Occipital lobe (tissue), 2 donors: Measurements from ENCODE around the gene SEMA3A. TPM values are rescaled to one million over a fixed set of nuclear protein-coding genes. Genes with fewer than 3 reads are reported as not detected.
"Not testable (repeated sequence)": the region's sequence is repeated elsewhere in the genome, so short reads cannot be mapped to it uniquely, and the experiment has no call there.

Experiments
- DNase-seq: peaks from one replicate; lab custom pipeline; 2025; lab: John Stamatoyannopoulos, UW
- total RNA-seq: library from RNA; depleted of rRNA; stranded (reverse); fragments of >200 nt; gene quantifications from one replicate; pipeline ENCODE4 v1.2.3, GENCODE V29; 2014

SEMA3A gene
- total RNA-seq, 1 donor from 2014 or later: 46.8 TPM

DNA sequence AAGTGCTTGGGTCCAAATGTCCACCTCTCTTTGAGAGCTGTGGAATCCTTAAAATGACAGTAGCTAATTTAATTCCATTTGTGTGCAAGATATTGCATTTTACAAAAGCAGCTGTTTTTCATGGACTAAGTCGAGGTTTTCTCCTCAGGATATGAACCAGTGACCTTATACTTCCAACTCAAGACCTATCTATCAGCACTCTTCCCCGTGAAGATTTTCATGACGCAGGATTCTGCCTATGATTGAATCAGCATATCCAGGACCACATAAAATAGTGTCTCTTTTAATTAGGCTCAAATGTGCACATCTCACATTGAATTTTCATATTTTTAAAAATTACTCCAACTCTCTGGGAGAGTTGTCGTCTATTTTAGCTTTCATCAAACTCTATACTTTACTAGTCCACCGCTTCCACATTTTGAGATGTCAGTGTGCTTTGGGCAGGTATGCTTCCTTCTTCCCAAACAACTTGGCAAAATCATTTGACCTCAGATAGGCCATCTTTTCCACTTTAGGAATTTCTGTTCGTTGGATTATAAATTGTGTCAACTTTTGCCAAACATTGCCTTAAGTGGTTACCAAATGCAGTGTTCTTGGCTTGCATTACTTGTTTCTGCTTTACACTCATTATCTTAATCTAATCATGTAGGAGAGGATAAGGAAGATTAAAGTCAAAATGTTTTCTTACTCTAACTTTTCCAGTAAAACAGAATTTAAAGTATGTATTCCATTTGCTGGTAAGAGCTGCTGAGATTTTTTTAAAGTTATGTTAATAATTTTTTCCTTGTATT lies 39.4 kb downstream of the SEMA3A start:
- DNase-seq: no peak

DNA sequence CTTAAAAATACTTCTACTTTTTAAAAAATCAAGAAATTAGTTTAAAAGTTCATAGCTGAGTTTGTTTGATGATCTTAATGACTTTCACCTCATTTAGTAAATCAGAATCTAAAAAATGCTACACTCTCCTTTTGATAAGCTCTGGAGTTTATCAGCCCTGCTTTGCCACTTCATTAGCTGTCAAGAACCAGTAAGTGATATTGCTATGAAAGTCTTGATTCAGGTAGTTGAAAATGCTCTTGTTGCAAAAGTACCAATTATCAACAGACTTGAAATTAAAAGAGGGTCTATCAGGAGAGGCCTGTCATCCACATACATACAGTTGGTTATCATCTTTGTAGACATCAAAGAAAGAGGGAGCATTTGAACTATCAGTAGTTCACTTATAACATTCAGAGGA lies 41.6 kb downstream of the SEMA3A start:
- no peak for DNase-seq

DNA sequence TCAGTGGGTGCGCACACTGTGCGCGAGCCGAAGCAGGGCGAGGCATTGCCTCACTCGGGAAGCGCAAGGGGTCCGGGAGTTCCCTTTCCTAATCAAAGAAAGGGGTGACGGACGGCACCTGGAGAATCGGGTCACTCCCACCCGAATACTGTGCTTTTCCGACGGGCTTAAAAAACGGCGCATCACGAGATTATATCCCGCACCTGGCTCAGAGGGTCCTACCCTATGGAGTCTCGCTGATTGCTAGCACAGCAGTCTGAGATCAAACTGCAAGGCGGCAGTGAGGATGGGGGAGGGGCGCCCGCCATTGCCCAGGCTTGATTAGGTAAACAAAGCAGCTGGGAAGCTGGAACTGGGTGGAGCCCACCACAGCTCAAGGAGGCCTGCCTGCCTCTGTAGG lies 44.2 kb downstream of the SEMA3A start:
- not testable (repeated sequence) for DNase-seq

DNA sequence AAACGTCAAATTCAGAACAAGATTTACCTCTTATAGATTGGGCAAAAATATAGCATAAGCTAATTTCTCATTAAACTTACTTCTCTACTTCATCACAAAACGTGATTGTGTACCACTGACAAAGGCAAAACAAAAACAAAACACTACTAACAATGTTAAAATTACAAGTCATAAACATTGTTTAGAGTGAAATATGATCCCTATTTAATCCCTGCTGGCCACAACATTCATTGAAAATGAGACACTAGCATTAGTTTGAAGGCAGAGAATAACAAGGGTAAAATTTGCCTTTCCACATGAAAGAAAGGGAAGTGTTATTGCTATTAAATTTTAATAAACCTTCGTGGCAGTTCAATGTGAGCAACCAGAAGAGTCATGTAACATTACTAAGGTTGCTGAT lies 45.0 kb downstream of the SEMA3A start:
- no peak for DNase-seq

DNA sequence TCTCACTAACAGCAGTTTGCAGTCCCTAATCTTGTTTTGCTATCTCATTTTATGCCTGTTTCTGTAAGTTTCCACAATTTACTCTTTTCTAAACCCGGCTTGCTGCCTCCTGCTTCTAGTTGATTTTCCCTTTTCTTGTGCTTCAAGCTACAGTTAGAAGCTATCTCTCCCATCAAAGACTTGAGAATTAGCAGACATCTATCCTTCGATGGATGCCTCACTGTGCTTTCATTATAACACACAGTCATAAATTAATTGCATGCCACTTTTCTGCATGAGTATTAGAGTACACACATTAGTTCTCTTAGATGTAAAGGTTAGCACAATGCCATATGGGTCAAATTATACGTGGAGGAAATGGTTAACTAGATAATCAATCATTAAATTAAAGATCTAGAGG lies 48.7 kb downstream of the SEMA3A start:
- DNase-seq: no peak

DNA sequence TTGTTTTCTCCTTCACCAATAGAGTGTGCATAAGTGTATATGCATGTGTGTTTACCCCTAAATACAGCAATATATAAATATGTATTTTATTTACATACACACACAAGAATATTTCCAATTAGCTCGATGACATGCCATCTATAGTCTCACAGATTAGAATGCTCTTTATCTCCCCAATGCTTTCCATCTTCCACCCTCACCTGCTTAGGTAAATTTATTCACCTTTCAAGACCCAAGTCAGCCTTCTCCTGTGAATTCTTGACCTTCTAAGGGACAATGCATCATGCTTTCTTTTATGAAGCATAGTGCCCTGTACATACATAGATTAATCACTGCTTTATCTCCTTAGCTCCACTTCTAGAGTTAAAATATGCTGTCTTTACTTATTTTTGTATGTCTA lies 49.7 kb downstream of the SEMA3A start:
- DNase-seq: no peak

DNA sequence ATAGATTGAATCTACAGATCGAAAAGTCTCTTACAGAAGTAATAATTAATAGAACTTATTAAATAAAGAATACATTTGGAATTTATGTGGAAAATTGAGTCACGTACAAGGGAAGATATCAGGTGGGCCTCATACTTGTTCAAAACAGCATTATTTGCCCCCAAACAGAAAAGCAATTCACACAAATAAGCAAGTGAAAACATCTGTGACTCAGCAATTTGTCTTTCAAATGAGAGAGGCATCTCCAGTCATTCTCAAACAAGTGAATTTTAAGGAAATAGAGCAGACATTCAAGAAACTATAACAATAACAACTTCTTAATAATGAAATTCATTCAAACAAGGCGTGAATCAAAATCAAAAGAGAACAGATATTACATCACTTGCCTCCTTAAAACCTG lies 50.1 kb downstream of the SEMA3A start:
- no peak for DNase-seq

DNA sequence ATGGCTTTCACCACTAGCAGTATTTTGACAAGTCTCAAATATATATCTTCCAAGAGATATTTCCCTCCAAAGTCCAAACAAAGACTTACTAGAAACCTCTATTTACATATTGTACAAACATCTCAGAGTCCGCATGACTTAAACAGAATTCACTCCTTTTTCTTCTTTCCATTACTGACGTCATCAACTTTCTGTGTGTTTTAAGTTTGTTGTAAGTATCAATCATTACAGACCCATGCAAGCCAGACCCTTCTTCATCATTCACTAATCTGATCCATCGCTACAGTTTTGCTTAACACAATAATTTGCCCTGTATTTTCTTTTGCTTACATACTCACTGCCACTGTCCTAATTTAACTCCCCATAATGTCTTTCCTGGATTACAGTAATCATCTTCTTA lies 51.9 kb downstream of the SEMA3A start:
- no peak for DNase-seq

DNA sequence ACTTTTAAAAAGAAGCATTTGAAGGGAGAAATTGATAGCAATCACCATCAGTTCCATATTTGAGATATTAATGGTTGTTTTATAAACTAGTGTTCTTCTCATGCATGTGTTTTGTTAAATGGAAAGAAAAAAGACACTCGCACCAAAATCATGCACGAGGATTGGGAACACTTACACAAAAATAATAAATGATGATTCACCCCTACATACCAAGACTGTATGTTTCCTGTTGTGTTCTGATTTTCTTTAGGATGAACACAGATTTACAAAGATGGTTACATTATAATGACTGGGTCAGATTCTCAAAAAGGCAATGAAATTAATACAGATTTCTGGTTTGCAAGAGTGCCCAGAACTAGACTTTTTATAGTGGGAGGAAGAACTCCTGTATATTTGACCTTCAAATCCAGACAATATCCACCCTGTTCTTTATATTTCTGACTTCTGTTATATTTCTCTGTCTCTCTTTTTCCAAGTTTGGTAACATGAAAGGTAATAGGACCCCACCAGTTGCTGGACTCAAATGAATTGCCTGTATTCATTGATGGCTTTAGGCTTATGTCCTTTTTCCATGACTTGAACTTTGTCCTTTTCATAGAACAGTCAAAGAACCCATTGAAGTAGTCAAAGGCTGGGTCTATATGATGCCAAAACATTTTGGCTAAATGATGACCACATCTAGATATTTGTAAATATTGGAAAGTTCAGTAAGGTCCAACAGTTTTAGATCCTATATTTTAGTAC lies 54.4 kb downstream of the SEMA3A start:
- no peak for DNase-seq

DNA sequence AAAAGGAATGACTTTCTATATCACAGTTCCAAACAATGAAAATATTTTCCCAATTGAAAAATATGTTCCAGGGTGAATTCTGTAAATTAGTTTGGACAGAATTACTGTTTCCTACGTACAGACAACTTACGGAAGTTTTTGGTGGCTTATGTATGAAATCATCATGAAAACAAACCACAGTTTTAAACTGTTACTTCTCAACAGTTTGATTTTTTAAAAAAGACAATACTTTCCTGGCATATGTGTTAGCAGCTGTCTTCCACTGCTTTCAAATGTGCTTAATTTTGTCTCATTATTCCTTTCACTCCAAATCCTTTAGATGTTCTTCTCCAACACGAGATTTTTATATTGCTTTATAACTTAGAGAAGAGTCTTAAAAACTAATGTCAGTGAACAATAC lies 56.2 kb downstream of the SEMA3A start:
- no peak for DNase-seq

DNA sequence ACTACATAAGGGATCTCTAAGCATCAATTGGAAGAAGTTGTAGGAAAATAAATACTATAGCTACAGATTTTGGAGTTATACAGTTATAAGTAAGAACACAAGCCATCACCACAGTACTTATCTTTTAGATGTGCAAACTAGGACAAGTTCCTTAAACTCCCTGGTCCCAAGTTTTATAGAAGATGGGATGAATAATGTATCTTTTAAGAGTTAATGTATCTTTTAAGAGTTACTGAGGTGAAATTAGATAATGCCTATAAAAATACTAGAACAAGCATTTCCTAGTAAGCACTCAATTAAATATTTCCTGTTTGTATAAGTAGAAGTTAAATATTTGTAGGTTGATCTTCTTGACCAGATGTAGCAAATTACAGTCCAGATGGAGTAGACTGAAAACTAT lies 56.8 kb downstream of the SEMA3A start:
- no peak for DNase-seq

DNA sequence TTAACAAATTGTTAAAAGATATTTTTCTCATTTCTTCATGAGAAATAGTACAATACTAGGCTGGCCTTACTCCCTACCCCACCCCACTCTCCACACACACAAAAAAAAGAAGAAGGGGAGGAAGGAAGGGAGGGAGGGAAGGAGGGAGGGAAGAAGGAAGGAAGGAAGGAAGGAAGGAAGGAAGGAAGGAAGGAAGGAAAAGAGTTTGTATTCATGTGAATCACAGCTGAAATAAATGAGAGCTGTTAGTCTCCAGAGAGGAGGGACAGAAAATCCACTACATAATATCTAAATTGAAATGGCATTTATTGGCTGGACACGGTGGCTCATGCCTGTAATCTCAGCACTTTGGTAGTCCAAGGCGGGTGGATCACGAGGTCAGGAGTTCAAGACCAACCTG lies 57.8 kb downstream of the SEMA3A start:
- DNase-seq: no peak

DNA sequence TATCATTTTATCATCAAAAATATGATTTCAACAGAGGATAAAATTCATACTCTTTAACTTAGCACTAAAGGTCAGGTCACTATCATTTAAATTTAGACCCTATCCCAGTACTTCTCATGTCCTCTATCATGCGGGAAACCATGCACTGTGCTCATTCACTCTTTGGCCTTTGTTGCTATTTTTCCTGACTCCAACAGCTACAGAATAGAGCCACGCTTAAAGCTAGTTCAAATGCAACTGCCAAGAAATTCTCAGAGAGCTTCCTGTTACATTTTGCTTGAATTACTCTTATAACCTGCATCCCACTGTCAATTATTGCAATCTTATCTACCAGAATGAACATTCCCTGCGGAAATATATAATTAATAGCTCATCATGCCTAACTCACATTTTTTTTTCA lies 58.3 kb downstream of the SEMA3A start:
- no peak for DNase-seq

DNA sequence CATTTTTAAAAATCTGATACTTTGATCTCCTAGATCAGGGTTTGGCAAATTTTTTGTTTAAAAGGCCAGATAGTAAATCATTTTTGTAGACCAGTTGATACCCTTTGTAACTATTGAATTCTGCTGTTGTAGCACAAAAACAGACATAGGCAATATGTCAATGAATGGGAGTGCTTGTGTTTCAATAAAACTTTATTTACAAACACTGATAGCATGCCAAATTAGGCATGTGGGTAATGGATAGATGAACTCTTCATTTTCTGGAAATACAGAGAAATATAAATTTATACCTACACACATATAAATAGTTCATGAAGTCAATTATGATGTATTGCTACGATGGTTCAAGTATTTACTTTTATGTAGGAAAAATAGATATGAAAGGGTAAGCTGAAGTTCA lies 60.4 kb downstream of the SEMA3A start:
- DNase-seq: no peak

DNA sequence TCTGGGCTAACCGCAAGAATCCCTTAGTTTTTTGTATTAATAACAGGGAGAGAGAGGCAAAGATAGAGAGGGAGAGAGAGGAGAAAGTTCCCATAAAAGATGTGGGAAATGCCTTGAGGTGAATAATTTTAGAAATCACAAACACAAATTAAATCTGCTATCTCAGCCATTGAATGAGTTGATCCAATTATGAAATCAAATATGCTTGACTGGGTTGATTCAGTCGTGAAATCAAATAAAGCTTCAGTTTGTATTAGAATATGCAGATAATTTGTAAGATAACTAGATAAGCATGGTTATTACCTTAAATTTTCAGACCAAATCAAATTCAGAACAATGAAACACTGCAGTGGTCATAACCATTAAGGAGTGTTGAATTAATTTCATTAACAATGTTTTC lies 68.9 kb downstream of the SEMA3A start:
- DNase-seq: no peak

DNA sequence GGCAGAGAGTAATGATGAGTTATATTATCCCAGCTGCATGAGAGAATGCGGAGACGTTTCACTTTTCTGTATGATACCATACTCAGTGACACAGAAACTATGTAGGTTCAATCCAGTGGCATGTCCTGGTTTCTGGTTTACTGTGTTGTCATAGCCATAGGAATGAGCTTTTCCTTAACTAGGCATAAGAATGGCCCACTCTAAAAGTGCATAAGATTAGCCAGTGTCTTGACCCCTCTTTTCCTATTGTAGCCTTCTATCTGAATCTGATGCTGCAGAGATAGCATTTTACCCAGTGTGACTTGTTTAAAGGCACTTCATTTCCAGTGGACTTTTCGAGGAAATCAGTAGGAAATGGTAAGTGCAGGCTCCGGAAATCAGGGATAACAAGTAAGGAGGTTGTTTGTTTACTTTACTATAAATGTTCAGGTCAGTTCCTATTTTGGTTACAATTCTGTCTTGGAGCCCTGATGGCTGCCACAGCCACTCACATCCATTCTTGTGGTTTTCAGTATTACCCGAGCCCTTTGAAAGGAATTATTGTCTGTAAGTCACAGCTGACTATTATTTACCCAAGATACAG lies 70.5 kb downstream of the SEMA3A start:
- no peak for DNase-seq

DNA sequence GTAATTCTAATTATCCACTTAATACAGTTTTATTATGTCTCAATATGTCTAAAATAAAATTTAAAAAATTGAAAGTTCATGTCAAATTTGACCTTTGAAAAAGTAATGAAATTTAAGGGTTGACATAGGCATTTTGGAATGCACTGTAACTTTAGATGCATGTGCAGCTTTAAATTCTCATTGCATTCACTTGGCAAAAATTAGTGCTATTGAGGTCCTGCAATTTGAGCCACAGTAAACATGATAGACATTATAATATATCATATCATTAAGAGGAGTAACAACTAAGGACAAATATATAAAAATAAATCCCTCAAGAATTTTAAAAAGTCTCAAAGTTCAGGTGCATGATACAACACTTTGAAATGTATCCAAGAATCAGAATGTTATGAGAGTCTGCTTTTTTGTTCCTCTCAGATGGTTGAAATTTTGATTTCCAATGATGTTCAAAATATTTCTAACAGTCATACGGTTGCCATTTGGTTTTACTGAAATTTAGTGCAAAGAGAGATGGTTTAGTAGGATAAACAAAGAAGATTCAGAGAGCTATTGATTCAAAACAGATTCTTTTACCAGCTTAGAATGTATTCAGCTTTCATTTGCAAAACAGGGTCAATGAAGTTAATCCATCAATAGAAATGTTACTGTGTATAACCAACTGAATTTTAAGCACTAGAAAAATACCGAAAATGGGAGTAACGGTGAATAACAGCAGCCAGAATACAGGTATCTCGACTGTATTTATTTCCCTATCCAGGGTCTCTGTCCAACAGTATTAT lies 71.8 kb downstream of the SEMA3A start:
- DNase-seq: no peak

DNA sequence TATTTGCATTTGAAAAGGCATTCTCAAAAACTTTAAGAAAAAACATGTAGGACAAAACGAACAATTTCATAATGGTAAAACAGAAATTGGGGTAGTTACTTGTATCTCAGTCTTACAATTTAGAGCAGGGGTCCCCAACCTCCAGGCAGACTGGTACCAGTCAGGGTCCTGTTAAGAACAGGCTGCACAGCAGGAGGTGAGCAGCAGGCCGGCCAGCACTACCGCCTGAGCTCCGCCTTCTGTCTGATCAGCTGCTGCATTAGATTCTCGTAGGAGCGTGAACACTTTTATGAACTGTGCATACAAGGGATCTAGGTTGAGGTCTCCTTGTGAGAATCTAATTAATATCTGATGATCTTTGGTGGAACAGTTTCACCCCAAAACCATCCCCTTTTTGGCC lies 77.3 kb downstream of the SEMA3A start:
- DNase-seq: no peak

DNA sequence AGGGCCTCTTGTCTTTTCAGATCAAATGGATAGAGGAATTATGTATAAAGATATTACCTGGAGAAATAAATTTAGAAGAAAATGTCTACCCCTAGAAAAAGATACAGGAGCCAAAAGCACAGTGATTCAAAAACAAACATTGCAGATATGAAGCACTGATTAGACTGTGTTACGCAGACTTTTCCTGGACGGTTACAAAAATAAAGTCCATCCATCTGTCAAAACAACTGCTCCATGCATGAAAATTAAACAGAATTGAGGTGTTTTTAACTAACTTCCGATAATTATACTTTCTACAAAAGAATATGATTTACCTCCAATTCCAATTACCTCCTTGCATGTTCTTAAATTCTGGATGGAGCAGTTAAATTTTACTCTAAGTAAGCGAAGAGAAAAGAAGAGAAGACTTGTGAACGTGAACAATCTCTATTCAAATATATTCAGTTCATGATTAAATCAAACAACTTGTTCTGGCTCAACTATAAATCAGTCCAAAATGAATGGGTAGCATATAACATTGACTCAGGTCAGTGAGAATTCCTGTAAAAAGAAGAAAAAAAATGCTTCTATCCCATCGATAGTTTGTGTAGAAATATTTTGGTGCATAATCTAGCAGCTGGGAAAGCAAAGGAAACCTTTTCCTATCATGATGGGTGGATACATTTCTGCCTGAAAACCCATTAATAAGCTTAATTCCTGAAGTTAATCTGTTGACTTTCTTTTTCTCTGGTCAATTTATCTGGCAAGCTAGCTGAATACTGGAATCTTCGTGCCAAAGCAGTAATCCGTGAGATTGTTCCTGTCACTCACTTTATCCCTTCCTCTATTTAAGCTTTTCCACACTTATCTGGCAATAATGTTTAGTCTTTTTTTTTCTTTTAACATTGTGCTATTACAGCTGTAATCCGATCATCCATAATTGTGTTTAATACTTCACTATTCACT lies 80.4 kb downstream of the SEMA3A start:
- no peak for DNase-seq

DNA sequence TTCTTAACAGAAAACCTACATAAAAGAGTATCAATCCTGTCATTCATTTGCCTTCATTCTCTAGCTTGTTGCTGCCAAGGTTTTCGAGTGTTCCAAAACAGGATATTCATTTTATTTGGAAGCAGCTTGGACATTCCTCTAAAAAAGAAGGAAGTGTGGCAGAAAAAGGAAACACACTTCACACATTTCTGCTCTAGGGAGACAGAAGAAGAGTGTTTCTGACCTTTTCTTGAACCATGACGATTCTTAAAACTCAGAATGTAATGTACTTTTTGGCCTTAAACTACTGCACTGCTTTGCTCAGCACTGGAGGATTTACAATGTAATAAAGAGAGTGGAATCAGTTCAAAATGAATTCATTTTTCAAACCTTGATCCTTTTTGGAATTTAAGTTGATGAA lies 81.3 kb downstream of the SEMA3A start:
- no peak for DNase-seq

DNA sequence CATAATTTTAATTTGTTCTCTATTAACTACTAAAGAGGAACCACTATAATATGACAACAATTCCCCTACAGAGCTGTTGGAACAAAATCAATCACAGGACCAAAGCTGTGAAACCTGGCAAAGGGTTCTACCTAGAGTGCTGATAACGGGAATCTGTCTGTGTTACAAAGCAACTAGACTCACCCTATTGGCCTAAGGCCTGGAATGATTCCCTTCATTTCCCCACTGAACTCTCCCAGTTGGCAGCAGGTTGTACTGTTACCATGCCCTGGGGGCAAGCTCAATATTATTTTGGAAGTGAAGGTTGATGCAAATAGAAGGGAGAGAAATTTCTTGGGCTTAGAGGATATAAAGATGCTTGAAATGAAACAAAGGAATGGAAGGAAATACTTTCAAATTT lies 81.8 kb downstream of the SEMA3A start:
- no peak for DNase-seq
